NB4 (cell line): ENCODE results near the gene ZFP37.

Experiments
- CTCF ChIP-seq: IDR thresholded peaks from one replicate; pipeline ENCODE4 v1.5.1; 2012; ENCODE audit warnings: low read depth, low read length
- MAX ChIP-seq: IDR thresholded peaks from 2 replicates; pipeline ENCODE4 v1.6.1; 2011; ENCODE audit warnings: low read depth, low read length
- MYC ChIP-seq: IDR thresholded peaks from 2 replicates; pipeline ENCODE4 v1.6.1; 2011; ENCODE audit warnings: low read depth, low read length
- POLR2A ChIP-seq: IDR thresholded peaks from 2 replicates; pipeline ENCODE4 v1.6.1; 2011; ENCODE audit warnings: mild to moderate bottlenecking; ENCODE audit not compliant: insufficient read length; ENCODE audit errors: extremely low read depth

GRCh38 chr9:112997236-112997941 lies 59.1 kb downstream of the ZFP37 start:
- TF ChIP-seq POLR2A (no peak), CTCF (no peak), MAX (no peak), MYC (no peak)
